Measurements from ENCODE around the gene DGKI.

DNA sequence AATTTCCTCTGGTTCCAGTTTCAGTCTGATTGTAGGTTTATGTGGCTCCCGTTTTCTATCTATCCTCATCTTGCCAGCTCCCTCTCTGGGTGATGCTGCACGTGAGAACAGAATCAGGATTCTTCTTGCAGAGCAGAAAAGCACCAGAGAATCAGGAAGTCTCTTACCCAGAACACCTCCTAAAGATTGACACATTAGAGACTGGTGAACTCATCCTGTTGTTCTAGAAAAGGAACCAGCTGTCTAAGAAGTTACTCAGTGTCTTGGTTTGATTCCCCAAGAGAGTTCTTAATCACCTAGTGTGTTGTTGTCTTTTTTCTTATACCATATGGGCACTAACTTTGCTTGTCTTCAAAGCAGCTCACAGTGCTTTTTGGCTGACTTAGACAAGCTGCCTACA, 152.4 kb downstream of the DGKI start:
- TF ChIP-seq CTCF (conservative IDR thresholded peaks at IDR 0.05) (no peak), EZH2 (IDR thresholded peaks at IDR 0.05; ENCODE audit: low read depth) (no peak)
